NB4 (cell line): ENCODE results near the gene PTPRG.

Source experiments
- MAX ChIP-seq: IDR thresholded peaks from 2 replicates; pipeline ENCODE4 v1.6.1; 2011; ENCODE audit warnings: low read depth, low read length
- MYC ChIP-seq: IDR thresholded peaks from 2 replicates; pipeline ENCODE4 v1.6.1; 2011; ENCODE audit warnings: low read depth, low read length
- POLR2A ChIP-seq: IDR thresholded peaks from 2 replicates; pipeline ENCODE4 v1.6.1; 2011; ENCODE audit warnings: mild to moderate bottlenecking; ENCODE audit not compliant: insufficient read length; ENCODE audit errors: extremely low read depth
- TF ChIP-seq, protein P1 (sequence below): IDR thresholded peaks from one replicate; pipeline ENCODE4 v1.5.1; 2012; ENCODE audit warnings: low read depth, low read length

DNA sequence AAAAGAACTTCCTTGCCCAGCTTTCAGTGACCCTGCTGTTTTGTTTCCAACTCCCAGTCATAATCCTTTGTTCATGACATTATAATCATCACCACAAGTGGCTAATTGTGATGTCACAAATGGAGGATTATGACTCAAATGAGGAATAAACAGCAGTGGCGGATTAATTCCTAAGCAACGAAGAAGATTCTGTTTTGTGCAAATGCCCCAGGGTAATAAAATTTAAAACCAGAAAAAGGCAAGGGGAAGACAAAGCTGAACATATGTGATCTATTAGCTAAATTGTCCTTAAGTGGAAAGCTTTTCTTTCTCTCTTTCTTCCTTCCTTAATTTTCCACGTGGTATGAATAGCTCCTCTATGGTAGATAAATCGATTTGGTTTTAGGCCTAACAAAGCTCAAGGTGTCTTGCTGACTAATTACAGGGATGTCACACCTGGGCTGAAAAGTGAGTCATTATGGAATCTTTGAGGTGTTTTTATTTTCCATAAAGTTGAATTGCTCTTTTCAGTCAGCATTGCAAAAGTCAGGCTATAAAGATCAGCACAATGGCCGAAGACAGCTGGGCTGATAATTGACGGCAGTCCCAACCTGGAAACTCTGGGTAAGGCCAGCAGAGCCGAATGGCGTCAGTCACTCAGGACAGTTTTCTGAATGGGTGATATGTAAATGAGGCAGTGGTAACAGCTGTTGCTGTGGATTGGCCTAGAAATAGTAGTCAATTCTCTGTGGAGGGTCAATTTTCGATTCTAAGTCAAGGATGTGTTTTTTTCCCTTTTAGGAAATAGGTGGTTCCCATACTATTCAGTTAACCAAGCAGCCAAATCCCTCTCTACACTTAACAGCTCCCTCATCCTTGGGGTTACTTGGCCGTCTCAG lies 121.5 kb downstream of the PTPRG start:
- TF ChIP-seq MAX (no peak), POLR2A (no peak), MYC (no peak)
- TF ChIP-seq, protein P1, sequence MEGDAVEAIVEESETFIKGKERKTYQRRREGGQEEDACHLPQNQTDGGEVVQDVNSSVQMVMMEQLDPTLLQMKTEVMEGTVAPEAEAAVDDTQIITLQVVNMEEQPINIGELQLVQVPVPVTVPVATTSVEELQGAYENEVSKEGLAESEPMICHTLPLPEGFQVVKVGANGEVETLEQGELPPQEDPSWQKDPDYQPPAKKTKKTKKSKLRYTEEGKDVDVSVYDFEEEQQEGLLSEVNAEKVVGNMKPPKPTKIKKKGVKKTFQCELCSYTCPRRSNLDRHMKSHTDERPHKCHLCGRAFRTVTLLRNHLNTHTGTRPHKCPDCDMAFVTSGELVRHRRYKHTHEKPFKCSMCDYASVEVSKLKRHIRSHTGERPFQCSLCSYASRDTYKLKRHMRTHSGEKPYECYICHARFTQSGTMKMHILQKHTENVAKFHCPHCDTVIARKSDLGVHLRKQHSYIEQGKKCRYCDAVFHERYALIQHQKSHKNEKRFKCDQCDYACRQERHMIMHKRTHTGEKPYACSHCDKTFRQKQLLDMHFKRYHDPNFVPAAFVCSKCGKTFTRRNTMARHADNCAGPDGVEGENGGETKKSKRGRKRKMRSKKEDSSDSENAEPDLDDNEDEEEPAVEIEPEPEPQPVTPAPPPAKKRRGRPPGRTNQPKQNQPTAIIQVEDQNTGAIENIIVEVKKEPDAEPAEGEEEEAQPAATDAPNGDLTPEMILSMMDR: no peak
